Measurements from ENCODE around the gene ANKRD13A.
"Not testable (repeated sequence)": the region's sequence is repeated elsewhere in the genome, so short reads cannot be mapped to it uniquely, and the experiment has no call there.

ANKRD13A gene

DNA sequence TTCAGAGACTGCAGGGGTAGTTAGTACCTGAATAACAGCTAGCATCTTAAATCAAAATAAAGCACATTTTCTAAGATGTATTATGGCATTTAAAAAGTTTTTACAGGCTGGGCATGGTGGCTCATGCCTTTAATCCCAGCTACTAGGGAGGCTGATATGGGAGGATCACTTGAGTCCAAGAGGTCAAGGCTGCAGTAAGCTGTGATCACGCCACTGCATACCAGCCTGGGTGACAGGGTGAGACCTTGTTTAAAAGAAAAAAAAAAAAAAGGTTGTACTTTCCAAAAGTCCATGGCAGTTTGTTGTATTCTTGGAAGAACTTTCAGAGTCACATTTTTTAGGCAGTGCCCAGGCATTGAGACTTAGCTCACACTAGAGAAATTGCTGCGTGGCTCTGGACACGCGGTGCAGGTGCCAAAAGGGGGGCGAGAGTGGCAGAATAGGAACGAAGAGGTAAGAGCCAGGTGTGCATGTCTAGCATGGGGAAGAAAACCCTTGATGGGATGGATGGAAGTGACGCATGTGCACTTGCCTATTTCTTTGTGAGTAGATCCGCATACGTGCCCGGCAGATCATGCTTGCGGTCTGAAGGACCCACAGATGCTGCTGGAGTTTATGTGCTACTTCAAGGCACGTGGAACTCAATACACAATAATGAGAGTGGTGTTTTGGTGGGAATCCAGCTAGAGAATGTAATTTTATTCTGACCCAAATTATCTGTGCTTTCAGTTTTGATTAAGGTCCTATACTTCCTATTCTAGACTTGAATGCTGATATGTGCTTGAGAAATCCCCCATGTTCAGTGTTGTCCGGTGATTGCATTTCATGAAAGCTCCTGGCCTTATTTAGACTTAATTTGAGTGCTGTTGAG lies 11.9 kb downstream of the ANKRD13A start:
- no peak for DNase-seq

DNA sequence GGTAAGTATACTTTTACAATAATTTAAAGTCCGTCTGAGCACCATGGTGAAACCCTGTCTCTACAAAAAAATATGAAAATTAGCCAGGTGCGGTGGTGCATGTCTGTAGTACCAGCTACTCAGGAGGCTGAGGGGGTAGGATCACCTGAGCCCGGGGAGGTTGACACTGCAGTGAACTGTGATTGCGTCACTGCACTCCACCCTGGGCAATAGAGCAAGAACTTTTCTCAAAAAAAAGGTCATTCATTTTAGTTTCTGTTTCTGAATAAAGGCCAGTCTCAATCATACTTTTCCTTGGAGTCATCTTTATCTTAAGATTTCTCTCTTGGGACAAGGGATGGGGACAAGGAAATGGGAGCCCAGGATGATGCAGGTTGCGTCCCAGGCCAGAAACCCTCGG lies 12.9 kb downstream of the ANKRD13A start:
- DNase-seq, result no peak

DNA sequence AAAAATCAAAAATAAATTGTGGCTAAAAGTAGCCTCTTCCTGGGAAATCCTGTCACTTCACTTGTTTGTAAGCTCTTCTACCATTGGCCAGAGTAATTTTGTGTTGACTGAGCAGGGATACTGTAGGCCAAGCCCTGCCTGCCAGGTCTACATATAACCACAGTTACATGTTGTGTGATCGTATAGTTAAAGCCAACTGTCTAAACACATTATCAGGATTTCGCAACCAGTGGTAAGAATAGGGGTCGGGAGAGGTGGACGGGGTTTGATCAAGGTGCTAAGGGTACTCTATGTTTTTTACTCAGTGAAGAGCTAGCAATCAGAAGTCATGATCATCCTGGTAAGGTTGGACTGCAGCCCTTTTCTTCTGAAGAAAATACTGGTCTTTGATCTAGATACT lies 13.4 kb downstream of the ANKRD13A start:
- no peak for DNase-seq

DNA sequence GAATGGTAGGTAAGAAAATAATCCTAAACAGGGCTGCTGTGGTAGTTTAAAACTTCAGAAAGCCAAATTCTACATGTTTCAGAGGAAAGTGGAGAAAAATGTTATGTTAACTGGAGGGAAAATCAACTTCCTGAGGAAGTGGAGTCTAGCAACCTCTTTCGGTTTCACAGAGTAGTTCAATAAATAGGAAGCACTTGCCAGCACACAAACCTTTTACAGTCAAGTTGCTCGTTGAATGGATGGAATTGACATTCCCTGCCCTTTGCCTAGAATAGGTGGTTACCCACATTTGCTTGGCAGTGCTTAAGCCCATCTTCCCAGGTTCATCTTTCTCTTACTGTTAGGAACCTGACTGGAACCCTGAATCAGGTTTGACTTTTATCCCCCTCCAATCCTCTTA lies 15.9 kb downstream of the ANKRD13A start:
- DNase-seq, result no peak

DNA sequence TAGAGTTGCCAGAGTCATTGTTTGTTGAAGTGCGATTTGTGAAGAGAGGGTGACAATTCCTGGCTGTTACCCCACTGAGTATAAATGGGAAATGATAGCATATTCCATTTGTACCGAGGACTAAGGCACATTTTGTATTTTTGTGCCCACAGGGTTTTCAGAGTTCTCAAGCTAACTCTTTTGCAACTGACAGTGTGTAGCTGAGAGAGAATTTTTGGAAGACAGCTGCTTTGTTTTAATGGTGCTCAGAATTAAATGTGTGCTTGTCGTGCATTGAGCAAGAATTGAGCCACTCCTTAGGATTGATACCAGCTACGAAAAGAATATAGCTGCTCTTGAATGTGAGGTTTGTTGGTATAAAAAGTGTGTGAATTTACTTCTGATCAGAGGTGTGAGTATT lies 21.7 kb downstream of the ANKRD13A start:
- DNase-seq, result no peak

DNA sequence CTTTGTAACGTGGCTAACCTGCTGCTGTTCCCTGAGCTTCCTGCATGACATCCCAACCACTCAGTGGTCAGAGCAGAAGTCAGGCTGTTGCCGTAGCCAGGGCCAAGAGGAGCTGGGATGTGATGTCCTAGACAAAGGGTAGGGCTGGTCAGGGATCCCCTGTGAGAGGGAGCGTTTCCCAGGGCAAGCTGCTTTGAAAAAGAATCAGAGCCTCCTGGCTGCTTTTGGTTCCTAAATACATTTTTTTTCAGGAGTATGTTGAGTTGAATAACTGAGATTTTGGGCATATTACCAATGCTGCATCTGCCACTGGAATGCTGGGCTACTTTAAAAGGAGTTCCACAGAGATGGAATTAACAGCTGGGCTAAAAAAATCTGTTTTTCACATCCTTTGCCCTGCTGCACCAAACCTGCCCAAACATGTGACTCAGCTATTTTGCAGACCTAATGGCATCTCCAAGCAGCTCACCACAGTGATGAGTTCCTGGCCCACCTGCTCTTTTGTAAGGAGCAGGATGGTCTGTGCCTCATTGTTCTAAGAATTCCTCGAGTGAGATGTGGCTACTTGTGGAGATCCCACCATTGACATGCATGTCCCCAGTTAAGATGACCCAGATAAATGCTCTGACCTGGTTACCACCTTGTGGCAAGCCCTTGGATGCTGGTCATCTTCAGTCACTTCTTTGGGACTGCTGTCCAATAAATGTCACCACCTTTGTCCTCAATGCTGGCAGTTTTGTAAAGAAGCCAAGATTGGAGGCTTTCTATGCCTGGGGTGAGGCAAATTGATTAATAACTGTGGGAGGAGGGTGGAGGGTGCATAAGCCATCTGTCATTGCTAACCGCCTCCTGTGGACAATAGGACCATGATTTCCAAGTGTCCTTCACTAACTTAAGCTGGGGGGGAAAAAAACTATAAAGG lies 24.1 kb downstream of the ANKRD13A start:
- DNase-seq, result peak; percentile 24

DNA sequence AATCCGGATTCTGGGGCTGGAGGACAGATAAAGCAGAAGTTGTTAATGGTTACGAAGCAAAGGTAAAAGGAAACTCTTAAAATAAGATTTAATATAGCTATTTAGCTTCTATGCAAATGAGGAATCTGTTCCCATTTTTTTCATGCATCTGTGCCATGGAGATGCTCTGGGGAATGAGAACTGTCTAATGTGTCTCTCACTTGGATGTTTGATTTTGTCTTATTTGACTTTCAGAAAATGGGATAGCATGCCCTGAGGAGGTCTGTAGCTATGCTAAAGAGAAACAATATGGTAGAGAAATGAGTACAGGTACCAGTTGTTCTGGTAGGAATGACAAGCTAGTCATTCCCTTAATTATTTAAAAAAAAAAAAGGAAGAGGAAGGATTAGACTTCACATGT lies 24.8 kb downstream of the ANKRD13A start:
- DNase-seq, result no peak

DNA sequence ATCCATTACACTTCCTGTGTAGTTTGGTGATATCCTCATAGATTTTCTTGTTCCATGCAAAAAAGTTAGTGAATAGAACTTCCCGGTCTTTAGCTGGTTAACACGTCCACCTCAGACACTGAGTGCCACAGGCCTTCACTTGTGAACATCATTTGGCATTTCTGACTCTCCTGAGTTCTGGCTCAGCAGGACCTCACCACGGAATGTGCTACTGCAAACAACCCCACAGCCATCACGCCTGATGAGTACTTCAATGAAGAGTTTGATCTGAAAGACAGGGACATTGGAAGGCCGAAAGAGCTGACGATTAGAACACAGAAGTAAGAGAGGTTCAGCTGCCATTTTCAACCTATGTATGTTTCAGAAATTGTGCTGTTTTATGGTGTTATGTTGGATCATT lies 29.1 kb downstream of the ANKRD13A start:
- no peak for DNase-seq

DNA sequence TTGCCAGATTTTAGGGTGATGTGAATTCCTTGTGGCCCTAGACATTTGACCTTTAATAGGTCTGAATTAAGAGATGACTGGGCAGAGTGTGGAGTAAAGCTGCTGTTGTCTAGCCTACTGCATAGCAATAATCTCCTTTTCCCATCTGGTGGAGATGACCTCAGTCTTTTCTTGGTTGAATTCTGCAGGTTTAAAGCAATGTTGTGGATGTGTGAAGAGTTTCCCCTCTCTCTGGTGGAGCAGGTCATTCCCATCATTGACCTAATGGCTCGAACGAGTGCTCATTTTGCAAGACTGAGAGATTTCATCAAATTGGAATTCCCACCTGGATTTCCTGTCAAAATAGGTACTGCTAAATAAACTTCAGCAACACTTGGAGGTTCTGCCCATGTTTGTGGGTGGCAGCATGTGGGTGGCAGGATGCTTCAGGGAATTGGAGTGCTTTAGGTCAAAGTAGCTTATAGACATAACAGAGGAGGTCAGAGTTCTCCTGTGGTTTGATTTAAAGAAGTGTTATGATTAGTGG lies 30.1 kb downstream of the ANKRD13A start:
- no peak for DNase-seq

DNA sequence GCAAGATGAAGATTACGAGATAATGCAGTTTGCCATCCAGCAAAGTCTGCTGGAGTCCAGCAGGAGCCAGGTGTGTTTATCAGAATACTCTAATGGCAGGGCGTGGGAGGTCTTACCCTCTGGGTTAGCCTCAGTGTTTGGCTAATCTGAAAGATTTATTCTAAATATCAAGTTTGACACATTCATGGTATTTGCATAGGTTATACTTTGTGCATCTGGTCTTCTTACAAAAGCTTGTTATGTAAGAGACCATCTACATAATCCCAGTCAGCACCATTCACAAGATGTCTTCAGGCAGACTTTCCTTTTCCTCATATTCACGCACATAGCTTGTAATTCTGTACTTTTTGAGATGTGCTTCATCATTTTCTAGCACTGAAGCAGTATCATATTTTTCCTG lies 34.7 kb downstream of the ANKRD13A start:
- DNase-seq, result no peak

DNA sequence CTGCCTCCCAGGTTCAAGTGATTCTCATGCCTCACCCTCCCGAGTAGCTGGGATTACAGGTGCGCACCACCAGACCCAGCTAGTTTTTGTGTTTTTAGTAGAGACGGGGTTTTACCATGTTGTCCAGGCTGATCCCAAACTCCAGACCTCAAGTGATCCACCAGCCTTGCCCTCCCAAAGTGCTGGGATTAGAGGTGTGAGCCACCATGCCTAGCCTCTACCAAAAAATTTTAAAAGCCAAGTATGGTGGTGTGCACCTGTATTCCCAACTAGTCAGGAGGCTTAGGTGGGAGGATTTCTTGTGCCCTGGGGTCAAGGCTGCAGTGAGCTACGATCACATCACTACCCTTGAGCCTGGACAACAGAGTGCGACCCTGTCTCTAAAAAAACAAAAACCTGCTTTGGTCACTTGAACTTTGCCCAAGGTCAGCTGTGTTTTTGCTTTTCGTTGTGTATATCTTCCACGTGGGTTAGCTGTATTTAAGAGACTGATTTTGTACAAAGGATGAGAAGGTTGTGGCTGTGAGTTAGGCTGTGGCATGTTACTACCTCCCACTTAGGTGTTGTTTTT lies 36.4 kb downstream of the ANKRD13A start:
- DNase-seq, result no peak

DNA sequence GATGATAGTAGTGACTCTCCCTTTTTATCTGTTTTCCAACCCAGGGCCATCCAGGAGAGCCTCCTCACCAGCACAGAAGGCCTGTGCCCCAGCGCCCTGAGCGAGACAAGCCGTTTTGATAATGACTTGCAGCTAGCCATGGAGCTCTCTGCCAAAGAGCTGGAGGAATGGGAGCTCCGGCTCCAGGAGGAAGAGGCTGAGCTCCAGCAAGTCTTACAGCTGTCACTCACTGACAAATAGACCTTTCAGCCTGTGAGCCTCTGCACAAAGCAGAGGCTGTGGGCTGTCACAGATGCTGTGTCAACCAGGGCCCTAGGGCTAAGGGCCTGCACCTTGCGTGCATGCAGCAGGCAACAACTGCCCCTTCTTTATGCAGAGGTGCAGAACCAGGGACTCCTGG lies 38.1 kb downstream of the ANKRD13A start:
- DNase-seq, result no peak

DNA sequence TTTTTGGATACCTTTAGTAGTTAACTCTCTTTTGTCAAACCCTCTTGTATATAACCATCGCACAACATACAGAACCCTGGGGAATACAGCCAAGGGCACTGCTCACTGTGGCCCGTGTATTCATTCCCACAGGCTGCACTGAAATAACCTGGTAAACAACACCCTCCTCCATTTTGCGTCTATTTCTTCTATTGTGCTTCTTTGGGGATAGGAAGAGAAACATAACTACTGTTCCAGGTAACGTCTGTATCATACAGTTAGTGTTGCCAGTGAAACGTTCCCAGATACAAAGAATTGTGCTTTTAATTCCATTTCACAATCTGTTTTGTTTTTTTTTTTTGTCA lies 39.5 kb downstream of the ANKRD13A start:
- DNase-seq, result no peak

DNA sequence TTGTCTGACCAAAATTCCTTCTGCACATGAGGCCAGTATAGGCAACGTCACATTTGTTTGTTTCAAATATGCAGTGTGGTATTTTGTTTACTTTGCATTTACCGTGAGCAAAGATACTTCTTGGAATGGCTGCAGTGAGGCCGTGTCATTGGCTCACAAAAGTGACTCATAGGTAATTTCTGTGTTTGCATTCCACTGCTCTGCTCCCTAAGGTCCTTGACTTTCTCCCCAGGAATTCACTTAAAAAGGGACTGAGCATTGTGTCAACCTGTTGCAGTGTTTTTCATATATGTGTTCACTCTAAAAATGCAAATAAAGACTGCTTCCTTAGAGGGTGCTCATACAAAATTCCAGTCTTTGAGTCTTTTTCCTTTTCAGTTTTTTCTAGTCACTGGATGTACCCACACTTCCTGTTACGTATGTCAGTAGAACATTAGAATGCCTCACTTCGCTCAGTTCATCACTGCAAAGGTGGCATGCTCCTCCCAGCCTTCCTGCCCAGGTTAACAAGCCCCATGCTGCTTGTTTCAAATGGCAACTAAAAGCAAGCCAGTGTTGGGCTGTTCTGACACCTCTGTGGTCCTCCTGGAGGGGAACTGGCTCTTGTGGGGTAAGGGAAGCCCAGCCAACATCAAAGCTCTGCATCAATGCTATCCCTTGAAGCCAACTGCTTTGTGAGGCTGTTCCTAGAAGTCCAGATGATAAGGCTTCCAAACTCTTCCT lies 40.0 kb downstream of the ANKRD13A start:
- no peak for DNase-seq

DNA sequence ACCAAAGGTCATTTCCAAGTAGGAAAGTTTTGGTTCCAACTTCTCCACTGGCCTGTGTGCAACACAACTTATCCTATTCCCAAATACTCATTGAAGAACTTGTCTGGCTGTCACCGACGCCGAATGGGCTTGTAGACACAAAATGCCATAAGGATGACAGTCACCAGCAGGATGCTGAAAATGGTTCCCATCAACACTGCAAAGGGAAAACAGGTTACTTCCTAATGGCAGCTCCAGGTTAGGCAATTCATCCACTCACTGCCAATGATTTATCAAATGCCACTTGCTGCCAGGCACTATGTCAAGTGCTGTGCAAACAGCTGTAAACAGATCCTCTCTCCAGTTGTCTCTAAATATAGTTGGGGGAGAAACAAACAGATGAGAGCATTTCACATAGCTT lies 43.0 kb downstream of the ANKRD13A start:
- DNase-seq, result no peak

DNA sequence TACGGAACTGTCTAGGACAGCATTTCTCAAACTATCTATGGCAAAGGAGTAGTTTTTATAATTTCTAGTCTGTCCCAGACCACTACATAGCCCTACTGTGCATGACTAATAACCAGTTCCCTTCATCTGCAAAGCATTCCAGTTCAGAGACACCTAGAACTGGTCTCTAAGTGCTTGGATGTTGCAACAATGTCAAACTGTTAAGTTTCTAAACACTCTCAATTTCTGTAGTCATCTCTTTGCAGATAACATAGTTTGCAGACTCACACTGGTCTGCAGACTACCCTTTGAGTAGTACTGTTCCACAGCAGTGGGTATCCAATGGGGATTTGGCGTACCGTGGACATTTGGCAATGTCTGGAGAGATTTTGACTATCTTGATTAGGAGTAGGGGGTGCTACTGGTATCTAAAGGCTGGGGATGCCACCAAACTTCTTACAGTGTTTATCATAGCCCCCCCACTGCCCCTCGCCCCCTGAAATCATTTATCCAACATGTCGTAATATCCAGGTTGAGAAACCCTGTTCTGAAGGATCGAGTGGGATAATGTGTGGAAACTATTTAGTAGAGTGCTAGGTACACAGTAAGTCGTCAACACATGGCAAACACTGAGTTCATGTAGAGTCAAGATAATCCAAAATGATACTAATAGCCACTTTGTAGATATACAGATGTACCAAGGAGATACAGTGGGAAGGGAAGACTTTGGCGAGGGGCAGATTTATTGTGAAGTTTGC lies 47.4 kb downstream of the ANKRD13A start:
- no peak for DNase-seq

DNA sequence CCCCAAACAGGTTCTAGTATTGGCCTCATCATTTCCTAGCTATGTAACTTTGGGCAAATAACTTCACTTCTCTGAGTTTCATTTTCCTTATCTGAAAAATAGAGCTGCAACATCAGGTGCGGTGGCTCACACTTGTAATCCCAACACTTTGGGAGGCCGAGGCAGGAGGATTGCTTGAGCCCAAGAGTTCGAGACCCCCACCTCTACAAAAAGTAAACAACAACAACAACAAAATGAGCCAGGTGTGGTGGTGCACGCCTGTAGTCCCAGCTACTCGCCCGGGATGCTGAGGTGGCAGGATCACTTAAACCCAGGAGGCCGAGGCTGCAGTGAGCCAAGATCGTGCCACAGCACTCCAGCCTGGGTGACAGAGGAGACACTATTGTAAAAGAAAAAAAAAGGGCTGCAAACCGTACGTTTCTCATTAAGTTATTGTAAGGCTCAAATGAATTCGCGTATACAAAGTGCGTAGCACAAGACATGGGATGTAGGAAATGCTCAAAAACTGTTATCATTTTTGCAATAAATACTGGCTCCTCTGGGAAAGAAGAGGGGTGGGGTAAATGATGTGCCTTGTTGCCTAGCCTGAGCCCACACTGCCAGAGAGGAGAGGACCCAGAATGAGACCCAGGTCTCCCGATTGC lies 48.2 kb downstream of the ANKRD13A start:
- DNase-seq, result no peak

DNA sequence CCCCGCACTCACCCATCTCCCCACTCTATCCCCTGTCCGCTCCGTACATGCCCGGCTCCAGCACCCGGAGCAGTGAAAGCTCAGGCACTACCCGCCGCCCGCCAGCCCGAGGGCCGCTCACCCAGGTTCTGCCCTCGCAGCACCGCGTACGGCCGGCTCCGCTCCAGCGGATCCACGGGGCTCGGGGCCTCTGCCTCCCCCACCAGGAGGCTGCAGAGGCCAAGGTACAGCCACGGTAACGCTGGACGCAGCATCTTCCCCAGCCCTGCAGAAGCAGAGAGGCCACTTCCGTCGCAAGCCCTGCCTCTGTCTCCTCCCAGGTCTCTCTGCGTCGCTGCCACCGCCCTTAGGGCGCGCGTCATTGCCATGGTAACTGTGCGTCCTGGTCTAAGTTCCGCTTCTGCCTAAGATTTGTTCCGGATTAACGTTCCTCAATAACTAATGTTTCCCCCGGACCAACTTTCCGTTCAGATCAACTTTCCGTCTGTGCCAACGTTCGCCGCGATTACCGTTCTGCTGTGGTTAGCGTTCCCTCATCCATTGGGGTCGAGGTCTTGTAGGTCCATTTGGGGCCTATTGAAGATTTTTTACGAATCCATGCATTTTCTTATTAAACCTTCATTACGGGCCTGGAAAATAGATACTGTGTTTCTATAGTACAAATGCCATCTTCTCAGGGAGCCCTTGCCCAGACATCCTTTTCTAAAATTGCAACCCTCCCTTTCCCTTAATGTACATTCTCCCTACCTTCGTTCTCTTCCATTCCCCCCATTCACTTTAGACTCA lies 49.2 kb downstream of the ANKRD13A start, which contains the start of gene C12orf76:
C12orf76 (minus strand) TSS at position 281 of the 786 bp plus-strand sequence; CDS start at position 254, 27 bp downstream.
- DNase-seq, result peak; percentile 92

DNA sequence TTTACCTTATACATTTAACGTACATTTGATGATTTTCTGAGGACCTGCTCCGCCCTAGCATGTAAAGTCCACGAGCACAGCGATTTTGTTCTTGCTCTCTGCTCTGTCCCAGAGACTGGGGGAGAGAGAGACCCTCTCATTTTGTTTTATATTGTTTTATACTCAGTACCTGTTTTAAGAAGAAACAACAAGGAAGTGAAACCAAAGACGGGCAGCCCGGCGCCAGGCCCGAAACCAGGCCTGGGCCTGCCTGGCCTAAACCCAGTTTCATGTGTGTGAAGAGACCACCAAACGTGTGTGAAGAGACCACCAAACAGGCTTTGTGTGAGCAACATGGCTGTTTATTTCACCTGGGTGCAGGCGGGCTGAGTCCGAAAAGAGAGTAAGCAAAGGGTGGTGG lies 49.8 kb downstream of the ANKRD13A start:
- DNase-seq, result not testable (repeated sequence)

DNA sequence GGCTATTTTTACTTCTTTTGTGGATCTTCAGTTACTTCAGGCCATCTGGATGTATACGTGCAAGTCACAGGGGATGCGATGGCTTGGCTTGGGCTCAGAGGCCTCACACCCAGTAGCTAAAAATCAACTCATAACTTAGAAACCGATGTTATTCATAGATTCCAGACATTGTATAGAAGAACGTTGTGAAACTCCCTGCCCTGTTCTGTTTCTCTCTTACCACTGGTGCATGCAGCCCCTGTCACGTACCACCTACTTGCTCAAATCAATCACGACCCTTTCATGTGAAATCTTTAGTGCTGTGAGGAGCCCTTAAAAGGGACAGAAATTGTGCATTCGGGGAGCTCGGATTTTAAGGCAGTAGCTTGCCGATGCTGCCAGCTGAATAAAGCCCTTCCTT lies 50.4 kb downstream of the ANKRD13A start:
- not testable (repeated sequence) for DNase-seq

All from retina (tissue), 1 donor.